Choroid plexus epithelial cell (primary cell): ENCODE data around the gene FCHSD2.

Source experiments
- DNase-seq: peaks from one replicate; pipeline ENCODE4 v3.0.0-alpha.2; 2010; ENCODE audit warnings: low read depth
- H3K4me3 ChIP-seq: 2 replicates; pipeline ENCODE4 v1.5.1; 2011; ENCODE audit warnings: low read depth, mild to moderate bottlenecking, control low read depth, low read length, moderate library complexity
- TF ChIP-seq, protein P1 (sequence below): conservative IDR thresholded peaks from 2 replicates; pipeline ENCODE4 v1.5.1; 2011; ENCODE audit warnings: low read depth, mild to moderate bottlenecking, control low read depth, inconsistent platforms, low read length, moderate library complexity

The FCHSD2 gene

DNA sequence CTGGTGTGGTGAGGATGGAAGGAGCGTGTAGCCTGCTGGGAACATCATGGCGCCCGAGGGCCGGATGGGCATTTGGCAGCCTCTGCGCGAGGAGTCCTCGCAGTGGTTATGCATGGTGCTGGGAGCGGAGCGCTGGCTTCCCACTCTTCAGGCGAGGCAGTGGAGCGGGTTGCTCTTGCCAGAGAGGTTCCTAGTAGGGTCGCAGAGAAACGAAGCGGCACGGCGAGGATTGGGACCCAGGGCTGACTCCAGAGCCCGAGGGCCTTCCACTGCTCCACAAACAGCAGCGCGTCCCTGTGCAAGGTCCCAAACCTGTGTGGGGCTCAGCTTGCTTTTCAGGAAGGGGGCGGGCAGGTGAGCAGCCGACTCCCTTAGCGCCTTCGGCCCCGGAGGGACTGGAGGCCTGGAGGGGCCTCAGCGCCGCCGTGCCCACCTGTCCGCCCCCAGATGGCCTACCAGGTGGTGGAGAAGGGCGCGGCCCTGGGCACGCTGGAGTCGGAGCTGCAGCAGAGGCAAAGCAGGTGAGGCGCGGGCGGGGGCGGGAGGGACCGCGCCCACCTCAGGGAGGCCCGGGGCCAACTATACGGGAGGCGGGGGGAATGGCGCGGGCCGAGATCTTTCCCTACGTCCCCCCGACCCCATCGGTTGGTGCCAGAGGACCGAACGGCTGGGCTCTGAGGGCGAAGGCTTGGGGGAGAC lies 320.7 kb downstream of the FCHSD2 start:
- no peak for DNase-seq
- TF ChIP-seq, protein P1, sequence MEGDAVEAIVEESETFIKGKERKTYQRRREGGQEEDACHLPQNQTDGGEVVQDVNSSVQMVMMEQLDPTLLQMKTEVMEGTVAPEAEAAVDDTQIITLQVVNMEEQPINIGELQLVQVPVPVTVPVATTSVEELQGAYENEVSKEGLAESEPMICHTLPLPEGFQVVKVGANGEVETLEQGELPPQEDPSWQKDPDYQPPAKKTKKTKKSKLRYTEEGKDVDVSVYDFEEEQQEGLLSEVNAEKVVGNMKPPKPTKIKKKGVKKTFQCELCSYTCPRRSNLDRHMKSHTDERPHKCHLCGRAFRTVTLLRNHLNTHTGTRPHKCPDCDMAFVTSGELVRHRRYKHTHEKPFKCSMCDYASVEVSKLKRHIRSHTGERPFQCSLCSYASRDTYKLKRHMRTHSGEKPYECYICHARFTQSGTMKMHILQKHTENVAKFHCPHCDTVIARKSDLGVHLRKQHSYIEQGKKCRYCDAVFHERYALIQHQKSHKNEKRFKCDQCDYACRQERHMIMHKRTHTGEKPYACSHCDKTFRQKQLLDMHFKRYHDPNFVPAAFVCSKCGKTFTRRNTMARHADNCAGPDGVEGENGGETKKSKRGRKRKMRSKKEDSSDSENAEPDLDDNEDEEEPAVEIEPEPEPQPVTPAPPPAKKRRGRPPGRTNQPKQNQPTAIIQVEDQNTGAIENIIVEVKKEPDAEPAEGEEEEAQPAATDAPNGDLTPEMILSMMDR = no peak
- peak overlapping the region; percentile 65 for H3K4me3 ChIP-seq

DNA sequence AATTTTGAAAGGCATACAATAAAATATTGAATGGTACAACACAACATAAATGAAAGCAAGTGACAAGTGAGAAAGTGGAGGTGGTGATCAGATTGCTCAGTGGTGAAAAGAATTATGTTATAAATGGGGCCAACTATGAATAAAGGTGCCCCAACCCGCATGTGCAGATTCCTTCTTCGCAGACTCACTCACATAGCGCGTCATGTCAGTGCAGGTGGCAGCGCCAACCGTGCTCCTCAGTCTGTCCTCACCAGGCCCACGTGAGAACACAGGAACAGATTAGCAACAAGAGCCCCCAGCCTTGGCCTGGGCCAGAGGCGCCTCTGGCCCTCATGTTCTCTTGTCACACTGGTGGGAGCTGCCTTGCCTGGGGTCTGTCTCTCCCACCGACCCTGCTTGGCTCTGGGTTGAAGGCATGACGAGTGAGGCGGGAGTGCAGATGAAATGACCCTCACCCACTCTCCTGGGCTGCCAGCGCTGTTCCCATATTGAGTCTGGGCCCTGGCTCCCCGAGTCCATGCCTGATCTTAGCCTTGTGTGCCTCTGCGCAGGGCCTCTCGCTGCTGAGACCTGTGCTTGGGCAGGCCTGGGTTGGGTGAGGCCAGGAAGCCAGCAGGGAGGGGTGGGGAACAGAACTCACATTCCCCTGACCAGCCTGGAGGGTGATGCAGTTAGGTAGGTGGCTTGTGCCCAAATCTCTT lies 321.5 kb downstream of the FCHSD2 start:
- H3K4me3 ChIP-seq = no peak overlapping the region
- DNase-seq = no peak
- TF ChIP-seq, protein P1 = no peak

DNA sequence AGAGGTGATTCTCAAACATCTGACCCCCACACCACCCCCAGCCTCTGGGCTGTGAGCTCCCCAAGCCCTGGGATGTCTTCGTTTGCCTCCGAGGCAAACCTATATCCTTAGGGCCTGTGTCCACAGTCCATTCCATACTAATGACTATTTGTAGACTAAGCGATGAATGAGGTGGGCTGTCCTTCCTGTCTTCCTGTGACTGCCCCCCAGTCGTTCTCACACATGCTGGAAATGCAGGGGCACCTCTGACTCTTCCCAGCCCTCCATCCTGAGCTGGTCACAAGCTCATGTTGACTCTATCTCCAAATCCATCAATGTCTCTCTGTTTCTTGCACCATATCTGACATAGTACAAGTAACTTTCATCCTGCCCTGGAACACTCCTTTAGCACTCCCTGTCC lies 323.1 kb downstream of the FCHSD2 start:
- TF ChIP-seq, protein P1 = no peak
- DNase-seq = no peak

DNA sequence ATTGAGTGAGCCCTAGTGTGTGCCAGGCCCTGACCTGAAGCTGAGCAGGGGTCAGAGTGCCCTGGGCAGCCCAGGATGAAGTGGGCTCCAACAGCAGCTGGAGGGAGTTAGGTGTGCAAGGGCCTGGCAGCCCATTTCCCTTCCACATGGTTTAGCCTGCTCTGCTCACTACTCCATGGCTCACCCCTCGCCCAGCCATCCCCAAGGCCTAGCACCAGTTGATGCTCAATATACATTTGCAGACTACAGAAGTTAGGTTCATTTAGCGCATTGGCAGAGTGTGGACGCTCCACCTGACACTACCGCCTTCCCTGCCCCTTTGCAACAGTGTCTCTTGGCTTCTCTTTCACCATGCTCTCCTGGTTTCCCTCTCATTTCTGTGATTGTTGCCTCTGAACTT lies 324.2 kb downstream of the FCHSD2 start:
- DNase-seq = no peak
- TF ChIP-seq, protein P1 = no peak
- H3K4me3 ChIP-seq = no peak overlapping the region

More for the DNA sequence above, 323.1 kb downstream of the FCHSD2 start:
- H3K4me3 ChIP-seq = no peak overlapping the region

DNA sequence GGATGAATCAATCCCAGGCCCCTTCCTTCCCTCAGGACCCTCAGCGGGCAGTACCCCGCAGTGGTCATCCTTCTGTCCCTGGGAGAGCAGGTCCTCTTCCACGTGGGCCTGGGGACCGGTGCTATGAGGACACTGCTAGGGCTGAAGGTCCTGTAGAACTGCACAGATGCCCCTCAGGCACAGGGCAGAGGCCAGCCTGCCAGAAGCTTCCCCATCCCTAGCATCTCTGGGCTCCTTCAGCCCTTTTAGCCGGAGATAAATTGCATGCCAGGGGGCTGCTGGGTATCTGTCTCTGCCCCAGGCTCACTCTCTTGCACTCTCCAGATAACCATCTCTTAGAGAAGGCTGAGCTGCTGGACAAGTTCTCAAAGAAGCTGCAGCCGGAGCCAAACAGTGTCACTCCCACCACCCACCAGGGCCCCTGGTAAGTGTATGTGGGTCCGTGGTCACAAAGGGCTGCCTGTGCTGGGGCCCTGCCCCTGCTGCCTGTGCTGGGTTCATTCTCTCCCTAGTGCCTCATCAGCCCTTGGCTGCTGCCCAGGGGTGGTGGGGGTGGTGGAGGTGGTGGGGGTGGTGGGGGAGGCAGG lies 325.6 kb downstream of the FCHSD2 start:
- TF ChIP-seq, protein P1 = no peak
- DNase-seq = no peak
- H3K4me3 ChIP-seq = no peak overlapping the region

DNA sequence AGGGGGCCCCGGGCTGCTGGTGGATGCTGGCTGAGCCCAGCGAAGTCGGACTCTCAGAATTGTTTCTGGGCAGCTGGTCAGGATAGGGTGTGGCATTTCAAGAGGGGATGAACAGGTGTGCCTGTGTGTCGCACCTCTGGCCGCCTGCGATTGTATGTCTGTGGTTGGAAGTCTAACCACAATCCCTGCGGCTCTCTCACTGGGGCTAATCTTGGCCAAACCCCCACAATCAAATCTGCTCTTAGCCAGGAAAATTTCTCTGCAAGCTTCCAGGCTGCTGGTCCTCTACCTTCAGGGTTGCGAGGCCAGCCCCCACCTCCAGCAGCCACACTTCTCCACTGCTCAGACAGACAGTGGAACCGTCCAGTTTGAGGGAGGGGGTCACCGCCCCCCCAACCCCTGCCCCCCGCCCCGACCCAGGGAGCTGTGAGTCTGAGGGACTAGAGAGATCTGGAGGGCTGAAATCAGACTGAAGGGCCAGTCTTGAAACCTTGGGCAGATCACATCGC lies 327.0 kb downstream of the FCHSD2 start:
- DNase-seq = no peak
- peak overlapping the region; percentile 93 for H3K4me3 ChIP-seq
- TF ChIP-seq, protein P1 = no peak
